IMR-90 (cell line): ENCODE results near the gene SNAPC4. TPM values are rescaled to one million over a fixed set of nuclear protein-coding genes. Genes with fewer than 3 reads are reported as not detected.

Experiments used
- ATAC-seq: fragments of 200-7000 bp; cut with Tn5 transposase; 2 replicates; pipeline ENCODE4 v1.9.1; 2020; ENCODE audit warnings: low read depth, mild to moderate bottlenecking, moderate library complexity
- BruUV-seq: library from RNA; stranded (reverse); fragments of 400-500 nt; replicated peaks from 2 replicates; lab custom pipeline; 2021; lab: Mats Ljungman, UMichigan
- CTCF ChIA-PET: fragments of 300-600 bp; formaldehyde crosslinking; extraction: SDS; loops from one replicate; lab custom pipeline; 2021; ENCODE audit warnings: antibody characterized with exemption; lab: Yijun Ruan, JAX
- POLR2A ChIA-PET: fragments of 300-600 bp; sonication (Branson Sonifier 250); formaldehyde crosslinking; loops from one replicate; lab custom pipeline; 2022; ENCODE audit warnings: antibody characterized with exemption; ENCODE audit not compliant: unreplicated experiment; lab: Charles Lee
- DNase-seq: peaks from one replicate; pipeline ENCODE4 v3.0.0; 2013
- H2AFZ ChIP-seq: replicated peaks from 2 replicates; pipeline ENCODE3; 2013; ENCODE audit warnings: low read length, mild to moderate bottlenecking; ENCODE audit not compliant: poor library complexity
- H2AK5ac ChIP-seq: 2 replicates; pipeline ENCODE4 v1.6.1; 2013; ENCODE audit warnings: low read depth, low read length, inconsistent platforms
- H2AK9ac ChIP-seq: replicated peaks from 2 replicates; pipeline ENCODE3; 2013; ENCODE audit warnings: mild to moderate bottlenecking, low read depth, low read length, moderate library complexity; ENCODE audit not compliant: poor library complexity
- H2BK120ac ChIP-seq: 2 replicates; pipeline ENCODE4 v1.6.1; 2013; ENCODE audit warnings: low read depth, low read length, inconsistent platforms
- H2BK15ac ChIP-seq: 3 replicates; pipeline ENCODE4 v1.6.1; 2013; ENCODE audit warnings: low read depth, low read length, inconsistent platforms
- H2BK20ac ChIP-seq: 2 replicates; pipeline ENCODE4 v1.6.1; 2013; ENCODE audit warnings: low read depth, mild to moderate bottlenecking, inconsistent platforms, low read length, moderate library complexity
- H2BK5ac ChIP-seq: 2 replicates; pipeline ENCODE4 v1.6.1; 2013; ENCODE audit warnings: mild to moderate bottlenecking, low read depth, low read length, inconsistent platforms; ENCODE audit not compliant: poor library complexity, severe bottlenecking
- H3K14ac ChIP-seq: replicated peaks from 2 replicates; pipeline ENCODE4 v1.6.1; 2013; ENCODE audit warnings: low read depth, low read length, inconsistent platforms
- H3K18ac ChIP-seq: 2 replicates; pipeline ENCODE4 v1.6.1; 2013; ENCODE audit warnings: low read depth, low read length, control low read depth
- H3K23ac ChIP-seq: 2 replicates; pipeline ENCODE4 v1.6.1; 2013; ENCODE audit warnings: low read depth, low read length, inconsistent platforms
- H3K27ac ChIP-seq: 2 replicates; pipeline ENCODE4 v1.5.1; 2013; ENCODE audit warnings: mild to moderate bottlenecking, control low read depth, low read length; ENCODE audit not compliant: insufficient read depth
- H3K27me3 ChIP-seq: 2 replicates; pipeline ENCODE4 v1.6.1; 2013; ENCODE audit warnings: low read length; ENCODE audit not compliant: control insufficient read depth, insufficient read depth
- H3K36me3 ChIP-seq: 2 replicates; pipeline ENCODE4 v1.6.1; 2013; ENCODE audit warnings: low read length, mixed read lengths; ENCODE audit not compliant: control insufficient read depth, insufficient read depth
- H3K4ac ChIP-seq: 2 replicates; pipeline ENCODE4 v1.6.1; 2013; ENCODE audit warnings: low read depth, low read length, inconsistent platforms
- H3K4me1 ChIP-seq: 2 replicates; pipeline ENCODE4 v1.6.1; 2013; ENCODE audit warnings: low read length, mixed read lengths; ENCODE audit not compliant: control insufficient read depth, insufficient read depth
- H3K4me2 ChIP-seq: 2 replicates; pipeline ENCODE4 v1.6.1; 2013; ENCODE audit warnings: low read depth, mild to moderate bottlenecking, control low read depth, low read length, moderate library complexity
- H3K4me3 ChIP-seq: 2 replicates; pipeline ENCODE4 v1.5.1; 2013; ENCODE audit warnings: low read depth, mild to moderate bottlenecking, control low read depth, low read length, moderate library complexity; ENCODE audit not compliant: insufficient read depth
- H3K56ac ChIP-seq: 2 replicates; pipeline ENCODE4 v1.6.1; 2013; ENCODE audit warnings: low read length, inconsistent platforms; ENCODE audit not compliant: insufficient read depth; ENCODE audit errors: extremely low read depth
- H3K79me1 ChIP-seq, 2 experiments: 2 replicates each; pipeline ENCODE4 v1.6.1; 2013; ENCODE audit warnings: low read length in 2 of 2, inconsistent platforms in 1 of 2, low read depth in 1 of 2
- H3K9ac ChIP-seq: 2 replicates; pipeline ENCODE4 v1.6.1; 2013; ENCODE audit warnings: low read depth, low read length, control low read depth
- H3K9me1 ChIP-seq: 2 replicates; pipeline ENCODE4 v1.6.1; 2013; ENCODE audit warnings: low read length, inconsistent platforms; ENCODE audit not compliant: insufficient read depth
- H3K9me3 ChIP-seq: 2 replicates; pipeline ENCODE4 v1.6.1; 2013; ENCODE audit warnings: low read length; ENCODE audit not compliant: control insufficient read depth, insufficient read depth
- H4K20me1 ChIP-seq: 2 replicates; pipeline ENCODE4 v1.6.1; 2013; ENCODE audit warnings: low read length, inconsistent platforms; ENCODE audit not compliant: insufficient read depth
- H4K5ac ChIP-seq: 2 replicates; pipeline ENCODE4 v1.6.1; 2013; ENCODE audit warnings: mild to moderate bottlenecking, low read depth, low read length, control low read depth
- H4K8ac ChIP-seq, 2 experiments: 2 replicates each; pipeline ENCODE4 v1.6.1; 2013; ENCODE audit warnings: low read depth in 2 of 2, low read length in 2 of 2, control low read depth in 1 of 2, inconsistent platforms in 1 of 2
- H4K91ac ChIP-seq: 2 replicates; pipeline ENCODE4 v1.6.1; 2013; ENCODE audit warnings: low read depth, low read length, inconsistent platforms; ENCODE audit not compliant: insufficient read depth
- BHLHE40 ChIP-seq: fragments of 150-350 bp; IDR thresholded peaks from 2 replicates; pipeline ENCODE4 v1.6.1; 2016; ENCODE audit warnings: mild to moderate bottlenecking, low read depth, low read length
- CEBPB ChIP-seq: IDR thresholded peaks from 2 replicates; pipeline ENCODE4 v1.6.1; 2012; ENCODE audit warnings: low read depth, low read length, improper control_type of control experiment
- CHD1 ChIP-seq: IDR thresholded peaks from 2 replicates; pipeline ENCODE4 v1.6.1; 2012; ENCODE audit warnings: low read depth, low read length, improper control_type of control experiment
- FOS ChIP-seq: fragments of 150-350 bp; IDR thresholded peaks from 2 replicates; pipeline ENCODE4 v1.6.1; 2016; ENCODE audit warnings: low read depth, low read length
- MAFK ChIP-seq: IDR thresholded peaks from 2 replicates; pipeline ENCODE4 v1.6.1; 2012; ENCODE audit warnings: low read depth, low read length, improper control_type of control experiment
- MXI1 ChIP-seq: IDR thresholded peaks from 2 replicates; pipeline ENCODE4 v1.6.1; 2012; ENCODE audit warnings: low read depth, mild to moderate bottlenecking, low read length, moderate library complexity, borderline replicate concordance
- NFE2L2 ChIP-seq: fragments of 150-350 bp; IDR thresholded peaks from 2 replicates; pipeline ENCODE4 v1.6.1; 2016; ENCODE audit warnings: low read depth, mild to moderate bottlenecking, low read length
- RAD21 ChIP-seq: IDR thresholded peaks from 2 replicates; pipeline ENCODE4 v1.6.1; 2012; ENCODE audit warnings: low read length, improper control_type of control experiment
- SMC3 ChIP-seq: fragments of 150-350 bp; IDR thresholded peaks from 2 replicates; pipeline ENCODE4 v1.6.1; 2016; ENCODE audit warnings: low read depth, mild to moderate bottlenecking, antibody characterized with exemption, low read length, moderate library complexity
- WGBS, 2 experiments: methylation state at CpG; one replicate each; pipeline versions ENCODE4 v1.1.5 to v1.1.7; 2013; ENCODE audit warnings: missing lambda C conversion rate in 2 of 2; ENCODE audit not compliant: insufficient read length in 1 of 2; ENCODE audit errors: extremely low coverage in 2 of 2; 5-methylcytosine and 5-hydroxymethylcytosine counted together
- dilution Hi-C: fragments of 300-500 bp; cut with HindIII; formaldehyde crosslinking; loops from one replicate; pipeline ENCODE4 v1.14.3; 2018; ENCODE audit warnings: low sequenced_read_pairs; ENCODE audit not compliant: unreplicated experiment
- in situ Hi-C: fragments of 300-500 bp; cut with MboI; formaldehyde crosslinking; loops from 3 replicates; pipeline ENCODE4 v1.14.3; 2019; ENCODE audit warnings: low sequenced_read_pairs, inconsistent platforms, mixed read lengths
- intact Hi-C: fragments of 100-400 bp; cut with micrococcal nuclease; formaldehyde crosslinking; loops from 2 replicates; pipeline ENCODE4 v1.10.0; 2022
- polyA plus RNA-seq, 3 experiments: library from polyadenylated mRNA; depleted of rRNA; stranded (reverse); fragments of >200 nt; gene quantifications; 2 replicates each; pipeline ENCODE4 v1.2.3, GENCODE V29; 2012; ENCODE audit warnings: low replicate concordance in 1 of 3
- total RNA-seq: library from RNA; depleted of rRNA; stranded (reverse); fragments of >200 nt; gene quantifications from 2 replicates; pipeline ENCODE4 v1.2.3, GENCODE V29; 2012
- TF ChIP-seq, protein P1 (sequence below): fragments of 150-350 bp; IDR thresholded peaks from 2 replicates; pipeline ENCODE4 v1.6.1; 2017; ENCODE audit warnings: mild to moderate bottlenecking, antibody characterized with exemption, low read length, low read depth

SNAPC4 gene
- total and polyA plus RNA-seq, 2 of the 4 experiments (the other 2 are of a cell fraction): 2.5 to 6.5 TPM

DNA sequence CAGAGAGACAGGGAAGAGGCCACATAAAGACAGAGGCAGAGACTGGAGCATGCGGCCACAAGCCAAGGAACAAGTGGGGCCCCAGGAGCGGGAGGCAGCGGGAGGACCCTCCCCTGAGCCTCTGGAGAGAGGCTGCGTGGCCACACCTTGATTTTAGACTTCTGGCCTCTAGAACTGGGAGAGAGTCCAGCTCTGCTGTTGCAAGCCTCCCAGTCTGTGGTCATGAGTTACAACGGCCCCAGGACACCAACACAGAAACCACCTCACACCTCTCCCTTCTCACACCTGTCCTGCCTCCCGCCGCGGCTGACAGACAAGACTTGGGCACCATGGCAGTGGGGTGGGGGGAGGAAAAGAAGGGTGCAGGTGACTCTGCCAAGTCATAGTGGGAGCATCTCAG lies 37.5 kb upstream of the SNAPC4 start (continued):
- TF ChIP-seq FOS (no peak), NFE2L2 (no peak), CEBPB (no peak; the same call in 1 of the 2 replicates), RAD21 (no peak)

DNA sequence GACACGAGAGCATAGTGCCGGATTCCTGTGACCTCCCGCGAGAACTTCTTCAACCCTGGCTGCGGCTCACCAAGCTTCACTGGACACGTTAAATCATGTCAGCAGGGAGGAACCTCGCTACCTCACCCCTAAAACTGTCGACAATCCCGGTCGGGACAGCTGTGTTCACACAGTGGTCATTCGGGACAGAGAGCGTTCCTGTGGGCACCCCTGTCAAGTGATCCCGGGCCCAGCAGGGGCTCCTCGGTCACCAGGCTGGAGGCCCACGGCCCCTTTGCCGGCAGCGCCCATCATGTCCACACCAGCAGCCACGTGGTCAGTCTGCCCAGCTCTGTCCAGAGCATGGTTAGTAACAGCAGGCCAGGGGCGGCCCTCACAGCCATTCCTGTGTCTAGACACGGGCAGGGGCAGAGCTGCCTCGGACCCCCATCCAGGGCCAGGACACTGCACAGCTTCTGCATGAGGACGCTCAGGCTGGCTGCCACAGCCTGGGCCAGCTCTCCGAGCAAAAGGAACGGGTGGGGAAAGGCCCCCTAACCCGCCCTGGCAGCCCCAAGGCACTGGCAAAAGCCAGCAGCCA lies 36.2 kb upstream of the SNAPC4 start:
- peaks cover 6 to 65% of the 10 kb centered on the region in 2 experiments for H3K79me1 ChIP-seq
- POLR2A ChIA-PET: no interaction called here
- in situ Hi-C loops (no loop called here), intact Hi-C loops (no loop called here), dilution Hi-C loops (no loop called here)
- no peak overlapping the region for H2AK5ac ChIP-seq
- no TSS peak for BruUV-seq
- no peak overlapping the region for H3K4ac ChIP-seq
- no peak for TF ChIP-seq MXI1
- no peak for TF ChIP-seq FOS
- TF ChIP-seq, protein P1, sequence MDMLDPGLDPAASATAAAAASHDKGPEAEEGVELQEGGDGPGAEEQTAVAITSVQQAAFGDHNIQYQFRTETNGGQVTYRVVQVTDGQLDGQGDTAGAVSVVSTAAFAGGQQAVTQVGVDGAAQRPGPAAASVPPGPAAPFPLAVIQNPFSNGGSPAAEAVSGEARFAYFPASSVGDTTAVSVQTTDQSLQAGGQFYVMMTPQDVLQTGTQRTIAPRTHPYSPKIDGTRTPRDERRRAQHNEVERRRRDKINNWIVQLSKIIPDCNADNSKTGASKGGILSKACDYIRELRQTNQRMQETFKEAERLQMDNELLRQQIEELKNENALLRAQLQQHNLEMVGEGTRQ: no peak
- no peak for TF ChIP-seq SMC3
- TF ChIP-seq NFE2L2: no peak
- no peak for TF ChIP-seq BHLHE40
- no peak for TF ChIP-seq CHD1
- TF ChIP-seq MAFK: no peak
- TF ChIP-seq RAD21: no peak
- 94% methylated on average over 17 of the region's 25 CpGs; no CpG with 5 or more reads in 1 of the 2 experiments for WGBS, 2 experiments
- ATAC-seq (no peak), DNase-seq (no peak)
- no peaks in the 10 kb centered on the region for H3K9me3 ChIP-seq
- H3K9me1 ChIP-seq: peaks cover 8% of the 10 kb centered on the region; the same call in 1 of the 2 replicates
- H3K4me3 ChIP-seq: no peak overlapping the region
- no peak overlapping the region for H3K27ac ChIP-seq
- H2AK9ac ChIP-seq: peak overlapping the region; percentile 48
- H2AFZ ChIP-seq: no peak overlapping the region
- H3K18ac ChIP-seq: no peak overlapping the region
- no peak overlapping the region for H2BK15ac ChIP-seq
- CTCF ChIA-PET: no interaction called here
- peaks cover 33% of the 10 kb centered on the region for H3K36me3 ChIP-seq
- no peak overlapping the region for H3K56ac ChIP-seq
- no peak overlapping the region for H4K8ac ChIP-seq
- peaks cover 63% of the 10 kb centered on the region for H4K20me1 ChIP-seq
- H3K4me1 ChIP-seq: peaks cover 7% of the 10 kb centered on the region
- no peak overlapping the region for H3K23ac ChIP-seq
- no peak overlapping the region for H3K4me2 ChIP-seq
- no peak overlapping the region for H2BK120ac ChIP-seq
- H3K9ac ChIP-seq: no peak overlapping the region
- H2BK5ac ChIP-seq: no peak overlapping the region
- no peak overlapping the region for H4K91ac ChIP-seq
- no peaks in the 10 kb centered on the region for H3K27me3 ChIP-seq
- H2BK20ac ChIP-seq: no peak overlapping the region
- H3K14ac ChIP-seq: no peak overlapping the region
- H4K5ac ChIP-seq: no peak overlapping the region
